ENCODE results near the gene MYO1C.
"Not testable (repeated sequence)": the region's sequence is repeated elsewhere in the genome, so short reads cannot be mapped to it uniquely, and the experiment has no call there.

The MYO1C gene

GRCh38 chr17:1521086-1521640 lies 28.7 kb upstream of the MYO1C start:
- Histone ChIP-seq H3K9ac (ENCODE audit: low read length in 2 of 2) (no peak overlapping the region), H3K4me1 (ENCODE audit: control insufficient read depth, insufficient read depth, low read length) (peaks cover 9% of the 10 kb centered on the region), H3K4me3 (ENCODE audit: low read length in 2 of 2) (no peak overlapping the region), H3K9me3 (ENCODE audit: control insufficient read depth in 2 of 2, low read length in 2 of 2) (no peaks in the 10 kb centered on the region), H3K27ac (ENCODE audit: low read length) (no peak overlapping the region), H3K27me3 (ENCODE audit: control insufficient read depth in 1 of 2, insufficient read depth in 2 of 2, low read length in 2 of 2) (no peaks in the 10 kb centered on the region), H3K36me3 (ENCODE audit: control insufficient read depth in 2 of 2, insufficient read depth in 2 of 2, low read length in 2 of 2) (peaks cover 18 to 23% of the 10 kb centered on the region in 2 donors)

GRCh38 chr17:1519678-1520077 lies 27.2 kb upstream of the MYO1C start:
- Histone ChIP-seq H3K4me3 (ENCODE audit: low read length in 2 of 2) (no peak overlapping the region), H3K27me3 (ENCODE audit: control insufficient read depth in 1 of 2, insufficient read depth in 2 of 2, low read length in 2 of 2) (no peaks in the 10 kb centered on the region), H3K9ac (ENCODE audit: low read length in 2 of 2) (no peak overlapping the region), H3K4me1 (ENCODE audit: control insufficient read depth, insufficient read depth, low read length) (peaks cover 23% of the 10 kb centered on the region), H3K27ac (ENCODE audit: low read length) (no peak overlapping the region), H3K36me3 (ENCODE audit: control insufficient read depth in 2 of 2, insufficient read depth in 2 of 2, low read length in 2 of 2) (peaks cover 15 to 18% of the 10 kb centered on the region in 2 donors), H3K9me3 (ENCODE audit: control insufficient read depth in 2 of 2, low read length in 2 of 2) (no peaks in the 10 kb centered on the region)

GRCh38 chr17:1518410-1518809 lies 25.9 kb upstream of the MYO1C start:
- Histone ChIP-seq H3K9ac (ENCODE audit: low read length in 2 of 2) (no peak overlapping the region), H3K36me3 (ENCODE audit: control insufficient read depth in 2 of 2, insufficient read depth in 2 of 2, low read length in 2 of 2) (peaks cover 19 to 21% of the 10 kb centered on the region in 2 donors), H3K27ac (ENCODE audit: low read length) (no peak overlapping the region)

GRCh38 chr17:1516388-1517161 lies 24.1 kb upstream of the MYO1C start, which contains the start of gene INPP5K:
Gene INPP5K (minus strand): TSS chr17:1516612. CDS start chr17:1516499, 113 bp downstream.
- H3K9ac ChIP-seq (ENCODE audit: low read length in 2 of 2), result peak within 1 kb of the TSS; percentile 87 to 94
- H3K4me1 ChIP-seq (ENCODE audit: control insufficient read depth, insufficient read depth, low read length), result peaks cover 45% of the 10 kb centered on the region
- no peaks in the 10 kb centered on the region for H3K27me3 ChIP-seq (ENCODE audit: control insufficient read depth in 1 of 2, insufficient read depth in 2 of 2, low read length in 2 of 2)
- peak within 1 kb of the TSS; percentile 90 for H3K27ac ChIP-seq (ENCODE audit: low read length)
- no peaks in the 10 kb centered on the region for H3K9me3 ChIP-seq (ENCODE audit: control insufficient read depth in 2 of 2, low read length in 2 of 2)
- peaks cover 19 to 21% of the 10 kb centered on the region in 2 donors for H3K36me3 ChIP-seq (ENCODE audit: control insufficient read depth in 2 of 2, insufficient read depth in 2 of 2, low read length in 2 of 2)
- peak within 1 kb of the TSS; percentile 94 for H3K4me3 ChIP-seq (ENCODE audit: low read length in 2 of 2)

More at GRCh38 chr17:1518410-1518809, 25.9 kb upstream of the MYO1C start:
- Histone ChIP-seq H3K9me3 (ENCODE audit: control insufficient read depth in 2 of 2, low read length in 2 of 2) (no peaks in the 10 kb centered on the region), H3K4me3 (ENCODE audit: low read length in 2 of 2) (no peak overlapping the region), H3K27me3 (ENCODE audit: control insufficient read depth in 1 of 2, insufficient read depth in 2 of 2, low read length in 2 of 2) (no peaks in the 10 kb centered on the region), H3K4me1 (ENCODE audit: control insufficient read depth, insufficient read depth, low read length) (peaks cover 29% of the 10 kb centered on the region)

GRCh38 chr17:1515640-1516387 lies 23.3 kb upstream of the MYO1C start:
- Histone ChIP-seq H3K4me1 (ENCODE audit: control insufficient read depth, insufficient read depth, low read length) (peaks cover 53% of the 10 kb centered on the region), H3K4me3 (ENCODE audit: low read length in 2 of 2) (peak overlapping the region; percentile 94)

GRCh38 chr17:1512351-1512750 lies 19.9 kb upstream of the MYO1C start:
- no peaks in the 10 kb centered on the region for H3K9me3 ChIP-seq (ENCODE audit: control insufficient read depth in 2 of 2, low read length in 2 of 2)
- H3K4me3 ChIP-seq (ENCODE audit: low read length in 2 of 2), result peak overlapping the region in 1 of 2 donors; percentile 22
- H3K9ac ChIP-seq (ENCODE audit: low read length in 2 of 2), result peak overlapping the region in 1 of 2 donors; percentile 68
- H3K27ac ChIP-seq (ENCODE audit: low read length), result peak overlapping the region; percentile 79
- peaks cover 18 to 25% of the 10 kb centered on the region in 2 donors for H3K36me3 ChIP-seq (ENCODE audit: control insufficient read depth in 2 of 2, insufficient read depth in 2 of 2, low read length in 2 of 2)
- H3K27me3 ChIP-seq (ENCODE audit: control insufficient read depth in 1 of 2, insufficient read depth in 2 of 2, low read length in 2 of 2), result no peaks in the 10 kb centered on the region
- peaks cover 50% of the 10 kb centered on the region for H3K4me1 ChIP-seq (ENCODE audit: control insufficient read depth, insufficient read depth, low read length)

More at GRCh38 chr17:1515640-1516387, 23.3 kb upstream of the MYO1C start:
- Histone ChIP-seq H3K9me3 (ENCODE audit: control insufficient read depth in 2 of 2, low read length in 2 of 2) (no peaks in the 10 kb centered on the region), H3K9ac (ENCODE audit: low read length in 2 of 2) (peak overlapping the region; percentile 86 to 87), H3K27ac (ENCODE audit: low read length) (peak overlapping the region; percentile 90), H3K36me3 (ENCODE audit: control insufficient read depth in 2 of 2, insufficient read depth in 2 of 2, low read length in 2 of 2) (peaks cover 17 to 21% of the 10 kb centered on the region in 2 donors), H3K27me3 (ENCODE audit: control insufficient read depth in 1 of 2, insufficient read depth in 2 of 2, low read length in 2 of 2) (no peaks in the 10 kb centered on the region)

GRCh38 chr17:1511756-1512321 lies 19.4 kb upstream of the MYO1C start:
- no peak overlapping the region for H3K4me3 ChIP-seq (ENCODE audit: low read length in 2 of 2)
- H3K9ac ChIP-seq (ENCODE audit: low read length in 2 of 2), result peak overlapping the region in 1 of 2 donors; percentile 68
- H3K36me3 ChIP-seq (ENCODE audit: control insufficient read depth in 2 of 2, insufficient read depth in 2 of 2, low read length in 2 of 2), result peaks cover 18 to 25% of the 10 kb centered on the region in 2 donors
- peaks cover 45% of the 10 kb centered on the region for H3K4me1 ChIP-seq (ENCODE audit: control insufficient read depth, insufficient read depth, low read length)
- no peaks in the 10 kb centered on the region for H3K9me3 ChIP-seq (ENCODE audit: control insufficient read depth in 2 of 2, low read length in 2 of 2)
- H3K27ac ChIP-seq (ENCODE audit: low read length), result peak overlapping the region; percentile 79
- H3K27me3 ChIP-seq (ENCODE audit: control insufficient read depth in 1 of 2, insufficient read depth in 2 of 2, low read length in 2 of 2), result no peaks in the 10 kb centered on the region

GRCh38 chr17:1511290-1511689 lies 18.8 kb upstream of the MYO1C start:
- Histone ChIP-seq H3K27ac (ENCODE audit: low read length) (peak overlapping the region; percentile 79), H3K27me3 (ENCODE audit: control insufficient read depth in 1 of 2, insufficient read depth in 2 of 2, low read length in 2 of 2) (no peaks in the 10 kb centered on the region), H3K4me1 (ENCODE audit: control insufficient read depth, insufficient read depth, low read length) (peaks cover 45% of the 10 kb centered on the region), H3K9ac (ENCODE audit: low read length in 2 of 2) (peak overlapping the region in 1 of 2 donors; percentile 66), H3K9me3 (ENCODE audit: control insufficient read depth in 2 of 2, low read length in 2 of 2) (no peaks in the 10 kb centered on the region), H3K4me3 (ENCODE audit: low read length in 2 of 2) (no peak overlapping the region), H3K36me3 (ENCODE audit: control insufficient read depth in 2 of 2, insufficient read depth in 2 of 2, low read length in 2 of 2) (peaks cover 19 to 30% of the 10 kb centered on the region in 2 donors)

- peaks cover 21 to 35% of the 10 kb centered on the region in 2 donors for H3K36me3 ChIP-seq (ENCODE audit: control insufficient read depth in 2 of 2, insufficient read depth in 2 of 2, low read length in 2 of 2)
Measured at GRCh38 chr17:1509290-1509881, 16.9 kb upstream of the MYO1C start.

GRCh38 chr17:1508709-1509108 lies 16.2 kb upstream of the MYO1C start:
- Histone ChIP-seq H3K4me1 (ENCODE audit: control insufficient read depth, insufficient read depth, low read length) (peaks cover 25% of the 10 kb centered on the region), H3K36me3 (ENCODE audit: control insufficient read depth in 2 of 2, insufficient read depth in 2 of 2, low read length in 2 of 2) (peaks cover 21 to 39% of the 10 kb centered on the region in 2 donors)
- H3K27ac ChIP-seq (ENCODE audit: low read length); H3K9ac ChIP-seq (ENCODE audit: low read length in 2 of 2); H3K9me3 ChIP-seq (ENCODE audit: control insufficient read depth in 2 of 2, low read length in 2 of 2); H3K4me3 ChIP-seq (ENCODE audit: low read length in 2 of 2); H3K27me3 ChIP-seq (ENCODE audit: control insufficient read depth in 1 of 2, insufficient read depth in 2 of 2, low read length in 2 of 2): not testable (repeated sequence)

More at GRCh38 chr17:1509290-1509881, 16.9 kb upstream of the MYO1C start:
- H3K4me1 ChIP-seq (ENCODE audit: control insufficient read depth, insufficient read depth, low read length), result peaks cover 29% of the 10 kb centered on the region
- no peaks in the 10 kb centered on the region for H3K27me3 ChIP-seq (ENCODE audit: control insufficient read depth in 1 of 2, insufficient read depth in 2 of 2, low read length in 2 of 2)
- H3K27ac ChIP-seq (ENCODE audit: low read length), result no peak overlapping the region
- H3K9me3 ChIP-seq (ENCODE audit: control insufficient read depth in 2 of 2, low read length in 2 of 2), result no peaks in the 10 kb centered on the region
- no peak overlapping the region for H3K9ac ChIP-seq (ENCODE audit: low read length in 2 of 2)
- H3K4me3 ChIP-seq (ENCODE audit: low read length in 2 of 2), result no peak overlapping the region

Data from stomach smooth muscle (tissue), 2 donors.